Cardiac septum (tissue), 1 donor: ENCODE results near the gene MIXL1. TPM values are rescaled to one million over a fixed set of nuclear protein-coding genes. Genes with fewer than 3 reads are reported as not detected.
"Not testable (repeated sequence)": the region's sequence is repeated elsewhere in the genome, so short reads cannot be mapped to it uniquely, and the experiment has no call there.

Experiments used
- DNase-seq: peaks from one replicate; pipeline ENCODE4 v3.0.0-alpha.2; 2020; ENCODE audit warnings: low spot score
- intact Hi-C: fragments of 100-400 bp; cut with DNase I; formaldehyde crosslinking; loops from one replicate; pipeline ENCODE4 v1.14.0; 2022
- total RNA-seq: library from RNA; stranded (reverse); fragmentation: NEBNext Ultra II Directional; extraction: Animal tissue kit (Norgen Biotek cat#: 25700); gene quantifications from one replicate; pipeline ENCODE4 v1.2.1, GENCODE V29; 2021
- donor health status: DM: no; HTN: no; CAD: no.

MIXL1 gene
- total RNA-seq, 1 donor from 2014 or later: 0.27 TPM

GRCh38 chr1:226210571-226211176, 12.8 kb upstream of the MIXL1 start:
- intact Hi-C loops: no loop called here
- no peak for DNase-seq

- intact Hi-C loops: no loop called here
- DNase-seq: no peak
These were observed 12.2 kb upstream of the MIXL1 start for GRCh38 chr1:226211181-226211821.

GRCh38 chr1:226212545-226212944, 10.9 kb upstream of the MIXL1 start:
- DNase-seq: no peak
- intact Hi-C loops: no loop called here

- intact Hi-C loops: no loop called here
- no peak for DNase-seq
These were observed 8.2 kb upstream of the MIXL1 start for GRCh38 chr1:226215239-226215638.

- intact Hi-C loops: no loop called here
- no peak for DNase-seq
These were observed 7.4 kb upstream of the MIXL1 start for GRCh38 chr1:226216056-226216455.

GRCh38 chr1:226217273-226217672, 6.2 kb upstream of the MIXL1 start:
- intact Hi-C loops: no loop called here
- no peak for DNase-seq

- intact Hi-C loops: no loop called here
- DNase-seq: no peak
These were observed 2.8 kb upstream of the MIXL1 start for GRCh38 chr1:226220473-226221189.

GRCh38 chr1:226222686-226223085, 778 bp upstream of the MIXL1 start:
- intact Hi-C loops: no loop called here

GRCh38 chr1:226223786-226224244, 351 bp downstream of the MIXL1 start:
- intact Hi-C loops: no loop called here
- DNase-seq: no peak

More at GRCh38 chr1:226222686-226223085, 778 bp upstream of the MIXL1 start:
- DNase-seq: no peak

GRCh38 chr1:226226601-226227000, 3.1 kb downstream of the MIXL1 start:
- DNase-seq: no peak
- intact Hi-C loops: no loop called here

GRCh38 chr1:226233293-226233692, 9.8 kb downstream of the MIXL1 start:
- DNase-seq: no peak
- intact Hi-C loops: no loop called here

GRCh38 chr1:226233806-226234205, 10.3 kb downstream of the MIXL1 start:
- intact Hi-C loops: no loop called here
- no peak for DNase-seq

- intact Hi-C loops: no loop called here
These were observed 13.4 kb downstream of the MIXL1 start for GRCh38 chr1:226236826-226237225.

GRCh38 chr1:226239421-226239820, 16.0 kb downstream of the MIXL1 start:
- intact Hi-C loops: no loop called here
- no peak for DNase-seq

More at GRCh38 chr1:226236826-226237225, 13.4 kb downstream of the MIXL1 start:
- no peak for DNase-seq

- DNase-seq: no peak
- intact Hi-C loops: no loop called here
These were observed 24.6 kb downstream of the MIXL1 start for GRCh38 chr1:226248091-226248490.

GRCh38 chr1:226248796-226249195, 25.3 kb downstream of the MIXL1 start:
- intact Hi-C loops: no loop called here
- DNase-seq: no peak

- intact Hi-C loops: no loop called here
- DNase-seq: no peak
These were observed 27.0 kb downstream of the MIXL1 start for GRCh38 chr1:226250511-226250910.

GRCh38 chr1:226252841-226253240, 29.4 kb downstream of the MIXL1 start:
- not testable (repeated sequence) for DNase-seq

GRCh38 chr1:226253933-226254332, 30.5 kb downstream of the MIXL1 start:
- DNase-seq: no peak

More at GRCh38 chr1:226252841-226253240, 29.4 kb downstream of the MIXL1 start:
- intact Hi-C loops: not testable (repeated sequence)

GRCh38 chr1:226255380-226255779, 31.9 kb downstream of the MIXL1 start:
- DNase-seq: no peak
- intact Hi-C loops: no loop called here

More at GRCh38 chr1:226253933-226254332, 30.5 kb downstream of the MIXL1 start:
- intact Hi-C loops: no loop called here

- intact Hi-C loops: no loop called here
- DNase-seq: no peak
These were observed 38.4 kb downstream of the MIXL1 start for GRCh38 chr1:226261818-226262217.
